Measurements from ENCODE around the gene DCLRE1B. TPM values are rescaled to one million over a fixed set of nuclear protein-coding genes. Genes with fewer than 3 reads are reported as not detected.

Gene DCLRE1B
- total RNA-seq, 1 experiment from 2014 or later, result 11.2 TPM

- TF ChIP-seq EZH2 (IDR thresholded peaks at IDR 0.05; ENCODE audit: low read depth) (no peak), CTCF (conservative IDR thresholded peaks at IDR 0.05) (no peak)
- Histone ChIP-seq H3K27me3 (ENCODE audit: insufficient read depth, low read depth) (no peaks in the 10 kb centered on the region), H3F3A (ENCODE audit: insufficient read depth, low read depth) (no peaks in the 10 kb centered on the region), H3K27ac (no peak overlapping the region), H4K20me1 (ENCODE audit: insufficient read depth) (no peaks in the 10 kb centered on the region), H3K9me2 (ENCODE audit: insufficient read depth) (no peaks in the 10 kb centered on the region), H3K4me1 (replicated peaks; ENCODE audit: insufficient read depth) (no peaks in the 10 kb centered on the region), H3K4me3 (no peak overlapping the region), H3K79me2 (ENCODE audit: low read depth) (no peaks in the 10 kb centered on the region), H3K36me3 (ENCODE audit: low read depth) (no peaks in the 10 kb centered on the region), H2AFZ (0 out of 2 replicates have a peak overlapping the region, but pooled peaks have one; percentile 1), H3K4me2 (no peak overlapping the region), H3K9me3 (ENCODE audit: insufficient read depth, low read depth) (no peaks in the 10 kb centered on the region)
- intact Hi-C loops (cut with micrococcal nuclease; ENCODE audit: unreplicated experiment), result no loop called here
- CTCF ChIA-PET, result no interaction called here
- DNase-seq, result no peak
- POLR2A ChIA-PET (ENCODE audit: unreplicated experiment), result no interaction called here
- no TSS peak for BruUV-seq (replicated peaks)
Measured at GRCh38 chr1:113886417-113887401, 18.4 kb upstream of the DCLRE1B start.

DNA sequence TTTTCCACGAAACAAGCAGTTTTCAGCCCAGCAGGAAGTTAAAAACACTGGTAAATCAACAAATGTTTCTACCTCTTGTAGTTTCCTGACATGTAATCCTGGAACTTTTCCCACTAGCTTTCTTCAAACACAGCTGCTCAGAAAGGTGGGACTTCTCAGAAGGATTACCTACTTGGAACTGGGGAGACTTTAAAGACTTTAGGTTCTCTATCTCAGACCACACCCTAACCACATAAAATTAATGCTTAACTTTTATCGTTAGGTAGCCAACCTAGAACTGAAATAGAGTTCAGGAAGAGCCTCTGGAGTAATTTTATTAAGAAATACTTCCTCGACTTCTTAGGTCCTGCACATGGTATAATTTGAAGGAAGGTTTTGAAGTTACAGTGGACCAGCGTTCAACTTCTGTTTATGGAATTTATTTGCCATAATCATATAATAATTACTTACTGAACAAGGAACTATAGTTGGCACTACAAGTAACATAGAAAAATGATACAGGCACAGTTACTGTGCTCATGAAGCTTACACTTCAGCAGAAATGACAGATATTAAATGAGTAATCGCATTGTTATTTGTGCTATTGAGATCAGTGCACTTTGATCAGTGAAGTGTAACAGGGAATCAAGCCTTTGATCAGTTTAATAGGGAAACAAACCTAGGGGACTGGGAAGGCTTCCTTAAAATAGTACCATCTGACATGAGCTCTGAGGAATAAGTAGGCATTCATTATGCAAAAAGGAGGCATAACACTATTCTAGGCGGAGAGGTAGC, 17.5 kb upstream of the DCLRE1B start, which contains the start of gene BCL2L15:
TSS of gene BCL2L15 (minus strand) at position 180 of the 774 bp plus-strand sequence. CDS start 206 bp downstream, outside the sequence.
- 0 out of 2 replicates have a peak within 1 kb of the TSS, but pooled peaks have one; percentile 1 for H2AFZ ChIP-seq
- no peaks in the 10 kb centered on the region for H3K27me3 ChIP-seq (ENCODE audit: insufficient read depth, low read depth)
- DNase-seq, result peak in 1 of 2 experiments; percentile 62
- no peak within 1 kb of the TSS for H3K4me2 ChIP-seq
- no peaks in the 10 kb centered on the region for H4K20me1 ChIP-seq (ENCODE audit: insufficient read depth)
- H3K9me3 ChIP-seq (ENCODE audit: insufficient read depth, low read depth), result no peaks in the 10 kb centered on the region
- BruUV-seq (replicated peaks), result no TSS peak
- no peak within 1 kb of the TSS for H3K4me3 ChIP-seq
- TF ChIP-seq EZH2 (IDR thresholded peaks at IDR 0.05; ENCODE audit: low read depth) (no peak), CTCF (conservative IDR thresholded peaks at IDR 0.05) (no peak)
- ChIA-PET CTCF (no interaction called here), POLR2A (ENCODE audit: unreplicated experiment) (no interaction called here)
- intact Hi-C loops (cut with micrococcal nuclease; ENCODE audit: unreplicated experiment), result no loop called here
- H3K27ac ChIP-seq, result no peak within 1 kb of the TSS
- no peaks in the 10 kb centered on the region for H3K36me3 ChIP-seq (ENCODE audit: low read depth)
- H3F3A ChIP-seq (ENCODE audit: insufficient read depth, low read depth), result no peaks in the 10 kb centered on the region
- no peaks in the 10 kb centered on the region for H3K4me1 ChIP-seq (replicated peaks; ENCODE audit: insufficient read depth)
- H3K9me2 ChIP-seq (ENCODE audit: insufficient read depth), result no peaks in the 10 kb centered on the region
- no peaks in the 10 kb centered on the region for H3K79me2 ChIP-seq (ENCODE audit: low read depth)

GRCh38 chr1:113890816-113891215, 14.3 kb upstream of the DCLRE1B start:
- no peak for DNase-seq
- TF ChIP-seq EZH2 (IDR thresholded peaks at IDR 0.05; ENCODE audit: low read depth) (no peak), CTCF (conservative IDR thresholded peaks at IDR 0.05) (no peak)
- H4K20me1 ChIP-seq (ENCODE audit: insufficient read depth), result no peaks in the 10 kb centered on the region
- POLR2A ChIA-PET (ENCODE audit: unreplicated experiment), result no interaction called here
- H2AFZ ChIP-seq, result no peak overlapping the region
- H3K4me2 ChIP-seq, result no peak overlapping the region
- 0 out of 2 replicates have a peak, but pooled peaks cover 5% of the 10 kb centered on the region for H3F3A ChIP-seq (ENCODE audit: insufficient read depth, low read depth)
- H3K36me3 ChIP-seq (ENCODE audit: low read depth), result no peaks in the 10 kb centered on the region
- H3K4me1 ChIP-seq (replicated peaks; ENCODE audit: insufficient read depth), result no peaks in the 10 kb centered on the region
- H3K79me2 ChIP-seq (ENCODE audit: low read depth), result no peaks in the 10 kb centered on the region
- no peak overlapping the region for H3K4me3 ChIP-seq
- no peaks in the 10 kb centered on the region for H3K27me3 ChIP-seq (ENCODE audit: insufficient read depth, low read depth)
- H3K27ac ChIP-seq, result no peak overlapping the region
- intact Hi-C loops (cut with micrococcal nuclease; ENCODE audit: unreplicated experiment), result no loop called here
- H3K9me2 ChIP-seq (ENCODE audit: insufficient read depth), result no peaks in the 10 kb centered on the region
- BruUV-seq (replicated peaks), result no TSS peak
- CTCF ChIA-PET, result no interaction called here
- H3K9me3 ChIP-seq (ENCODE audit: insufficient read depth, low read depth), result no peaks in the 10 kb centered on the region
